ENCODE data around the gene ATF6.
A peak's percentile ranks its signal among the peaks of the same experiment; 100 is the strongest.

The ATF6 gene

DNA sequence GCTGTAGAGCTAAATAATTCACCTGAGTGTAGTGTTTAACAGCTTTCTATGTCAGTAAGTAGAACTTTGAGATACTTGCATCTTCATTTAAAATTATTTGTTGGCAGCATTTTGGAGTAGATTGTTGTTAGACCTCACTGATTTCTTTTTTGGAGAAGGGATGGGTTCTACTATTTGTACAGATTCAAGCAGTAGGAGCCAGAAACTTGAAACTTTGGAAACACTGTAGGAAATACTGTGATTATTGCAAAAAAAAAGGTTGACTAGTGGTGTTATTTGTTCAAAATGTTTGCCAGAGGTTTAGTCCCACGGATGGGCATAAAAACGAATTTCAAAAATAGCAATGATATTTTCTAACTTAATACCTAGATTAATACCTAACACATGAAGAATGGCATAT, 102.7 kb downstream of the ATF6 start:
- TF ChIP-seq ARNT (IDR thresholded peaks at IDR 0.05) (no peak), L3MBTL2 (conservative IDR thresholded peaks at IDR 0.05) (no peak), SP1 (IDR thresholded peaks at IDR 0.05) (no peak), FOXK2 (IDR thresholded peaks at IDR 0.05) (no peak)
- POLR2A ChIA-PET = no interaction called here
- CTCF ChIA-PET = no interaction called here
- DNase-seq (ENCODE audit: extremely low spot score) = no peak

DNA sequence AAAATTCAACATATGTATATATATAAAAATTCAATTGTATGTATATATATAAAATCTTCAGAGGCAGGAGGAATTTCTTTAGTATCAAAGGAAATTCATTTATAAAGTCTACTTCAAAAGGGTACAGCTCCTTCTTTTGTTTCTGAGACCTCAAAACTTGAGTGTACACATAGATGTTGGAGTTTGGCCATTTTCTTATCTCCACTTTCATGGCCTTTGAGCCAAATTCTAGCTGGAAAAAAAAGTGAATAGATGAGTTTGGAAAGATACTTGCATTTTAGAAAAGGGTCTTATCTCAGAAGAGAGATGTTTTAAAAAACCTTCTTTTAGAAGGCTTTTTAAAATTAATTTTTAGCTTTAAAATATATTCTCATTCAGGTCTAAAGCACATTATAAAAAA, 103.2 kb downstream of the ATF6 start:
- TF ChIP-seq FOXM1 (IDR thresholded peaks at IDR 0.05; ENCODE audit: borderline replicate concordance) (no peak), PKNOX1 (IDR thresholded peaks at IDR 0.05) (no peak), L3MBTL2 (conservative IDR thresholded peaks at IDR 0.05) (no peak), SP1 (IDR thresholded peaks at IDR 0.05) (no peak), NFRKB (IDR thresholded peaks at IDR 0.05) (no peak), ARNT (IDR thresholded peaks at IDR 0.05) (no peak), SUZ12 (IDR thresholded peaks at IDR 0.05) (no peak), ELF4 (IDR thresholded peaks at IDR 0.05) (no peak), ZNF384 (IDR thresholded peaks at IDR 0.05) (no peak), TARDBP (IDR thresholded peaks at IDR 0.05) (no peak), CTBP1 (IDR thresholded peaks at IDR 0.05; ENCODE audit: borderline replicate concordance) (no peak), LEF1 (IDR thresholded peaks at IDR 0.05; ENCODE audit: borderline replicate concordance) (no peak), FOXA1 (IDR thresholded peaks at IDR 0.05) (no peak), FOXK2 (IDR thresholded peaks at IDR 0.05) (no peak), HDGF (IDR thresholded peaks at IDR 0.05; ENCODE audit: borderline replicate concordance) (no peak), BHLHE40 (IDR thresholded peaks at IDR 0.05; ENCODE audit: borderline replicate concordance) (no peak)
- ChIA-PET POLR2A (no interaction called here), CTCF (no interaction called here)
- DNase-seq (ENCODE audit: extremely low spot score) = no peak

GRCh38 chr1:161872506-161872905, 106.4 kb downstream of the ATF6 start:
- ChIA-PET CTCF (no interaction called here), POLR2A (no interaction called here)
- DNase-seq (ENCODE audit: extremely low spot score) = no peak
- TF ChIP-seq ARNT (IDR thresholded peaks at IDR 0.05) (no peak), TARDBP (IDR thresholded peaks at IDR 0.05) (no peak), ELF4 (IDR thresholded peaks at IDR 0.05) (no peak), CTBP1 (IDR thresholded peaks at IDR 0.05; ENCODE audit: borderline replicate concordance) (peak; percentile 67; the same call in 1 of the 2 replicates), PKNOX1 (IDR thresholded peaks at IDR 0.05) (peak; percentile 61), LEF1 (IDR thresholded peaks at IDR 0.05; ENCODE audit: borderline replicate concordance) (no peak), FOXM1 (IDR thresholded peaks at IDR 0.05; ENCODE audit: borderline replicate concordance) (no peak), NFRKB (IDR thresholded peaks at IDR 0.05) (no peak), BHLHE40 (IDR thresholded peaks at IDR 0.05; ENCODE audit: borderline replicate concordance) (no peak), FOXK2 (IDR thresholded peaks at IDR 0.05) (no peak), ZNF384 (IDR thresholded peaks at IDR 0.05) (no peak)

DNA sequence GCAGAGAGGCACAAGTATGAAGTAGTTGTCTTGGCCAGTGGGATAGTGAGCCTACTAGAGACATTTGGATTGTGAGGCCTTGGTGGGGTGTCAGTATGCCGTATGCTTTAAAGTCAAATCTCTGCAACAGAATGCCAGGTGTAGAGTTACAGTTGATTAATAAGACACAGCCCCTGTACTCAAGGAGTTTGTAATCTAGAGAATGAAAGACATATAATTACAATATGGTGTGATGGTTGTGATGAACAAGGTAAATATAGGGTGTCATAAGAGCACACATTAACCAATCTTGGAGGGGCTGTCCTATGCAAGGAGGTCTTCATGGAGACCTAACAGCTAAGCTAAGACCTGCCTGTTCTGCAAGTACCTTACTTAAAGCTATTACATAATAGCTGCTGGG, 113.1 kb downstream of the ATF6 start:
- ChIA-PET POLR2A (no interaction called here), CTCF (no interaction called here)
- TF ChIP-seq SUZ12 (IDR thresholded peaks at IDR 0.05) (no peak), SP1 (IDR thresholded peaks at IDR 0.05) (no peak), HDGF (IDR thresholded peaks at IDR 0.05; ENCODE audit: borderline replicate concordance) (no peak), ARNT (IDR thresholded peaks at IDR 0.05) (no peak), BHLHE40 (IDR thresholded peaks at IDR 0.05; ENCODE audit: borderline replicate concordance) (no peak), FOXK2 (IDR thresholded peaks at IDR 0.05) (no peak), ELF4 (IDR thresholded peaks at IDR 0.05) (no peak), FOXM1 (IDR thresholded peaks at IDR 0.05; ENCODE audit: borderline replicate concordance) (no peak), PKNOX1 (IDR thresholded peaks at IDR 0.05) (no peak), LEF1 (IDR thresholded peaks at IDR 0.05; ENCODE audit: borderline replicate concordance) (no peak), NFRKB (IDR thresholded peaks at IDR 0.05) (no peak), FOXA1 (IDR thresholded peaks at IDR 0.05) (no peak)
- DNase-seq (ENCODE audit: extremely low spot score) = no peak

- ChIA-PET CTCF (no interaction called here), POLR2A (no interaction called here)
- TF ChIP-seq ARNT (IDR thresholded peaks at IDR 0.05) (no peak), ZNF384 (IDR thresholded peaks at IDR 0.05) (no peak), HDGF (IDR thresholded peaks at IDR 0.05; ENCODE audit: borderline replicate concordance) (no peak), TARDBP (IDR thresholded peaks at IDR 0.05) (no peak), PKNOX1 (IDR thresholded peaks at IDR 0.05) (no peak), L3MBTL2 (conservative IDR thresholded peaks at IDR 0.05) (no peak), SUZ12 (IDR thresholded peaks at IDR 0.05) (no peak), CTBP1 (IDR thresholded peaks at IDR 0.05; ENCODE audit: borderline replicate concordance) (no peak), SP1 (IDR thresholded peaks at IDR 0.05) (no peak), FOXK2 (IDR thresholded peaks at IDR 0.05) (no peak), BHLHE40 (IDR thresholded peaks at IDR 0.05; ENCODE audit: borderline replicate concordance) (no peak), NFRKB (IDR thresholded peaks at IDR 0.05) (no peak)
- DNase-seq (ENCODE audit: extremely low spot score) = no peak
Observed at GRCh38 chr1:161884475-161884874, 118.4 kb downstream of the ATF6 start.

DNA sequence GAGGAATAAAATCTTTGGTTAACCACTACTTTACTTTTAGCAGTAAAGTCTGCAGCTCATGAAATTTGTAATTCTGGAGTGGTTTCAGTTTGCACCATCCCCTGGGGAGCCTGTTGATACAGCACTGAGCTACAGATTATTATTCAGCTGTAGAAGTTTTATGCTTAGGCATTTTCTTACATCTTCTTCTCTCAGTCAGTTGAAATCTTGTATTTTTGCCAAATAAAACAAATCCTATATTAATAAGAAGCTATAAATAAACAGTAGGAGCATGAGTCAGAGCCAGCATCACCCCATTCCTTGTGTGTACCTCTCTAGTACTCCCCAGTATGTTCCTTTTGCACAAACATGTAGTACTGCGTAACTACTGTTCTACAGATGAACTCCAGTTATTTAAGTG, 118.9 kb downstream of the ATF6 start:
- TF ChIP-seq ARNT (IDR thresholded peaks at IDR 0.05) (no peak), PKNOX1 (IDR thresholded peaks at IDR 0.05) (no peak)
- CTCF ChIA-PET = no interaction called here
- peak; percentile 18 for DNase-seq (ENCODE audit: extremely low spot score)
- POLR2A ChIA-PET = no interaction called here

All from HEK293T (cell line).